Mucosa of descending colon (tissue), 3 donors: Measurements from ENCODE around the gene ATP9B. TPM values are rescaled to one million over a fixed set of nuclear protein-coding genes. Genes with fewer than 3 reads are reported as not detected.

Experiments used
- ATAC-seq: fragments of 200-7000 bp; cut with Tn5 transposase; one replicate; pipeline ENCODE4 v1.9.1; 2020; ENCODE audit warnings: mild to moderate bottlenecking, moderate library complexity
- DNase-seq, 3 donors: peaks; one replicate each; pipeline ENCODE4 v3.0.0-alpha.2; 2020
- H3K36me3 ChIP-seq: fragments of 200-600 bp; one replicate; pipeline ENCODE4 v1.8.0; 2021; ENCODE audit warnings: low read depth, mild to moderate bottlenecking
- H3K4me1 ChIP-seq: fragments of 200-600 bp; one replicate; pipeline ENCODE4 v1.8.0; 2021; ENCODE audit warnings: low read depth, mild to moderate bottlenecking
- H3K4me3 ChIP-seq: fragments of 200-600 bp; one replicate; pipeline ENCODE4 v1.8.0; 2021; ENCODE audit warnings: mild to moderate bottlenecking
- H3K9me3 ChIP-seq: fragments of 200-600 bp; one replicate; pipeline ENCODE4 v1.8.0; 2021; ENCODE audit warnings: mild to moderate bottlenecking
- CTCF ChIP-seq: fragments of 200-600 bp; IDR thresholded peaks from one replicate; pipeline ENCODE4 v1.8.0; 2022; ENCODE audit warnings: antibody characterized with exemption, mild to moderate bottlenecking
- intact Hi-C, 2 donors: fragments of 100-400 bp; cut with DNase I in 1 of 2; cut with micrococcal nuclease in 1 of 2; formaldehyde crosslinking; loops; one replicate each; pipeline versions ENCODE4 v1.11.0 to v1.11.1; 2022; cut with DNase I, micrococcal nuclease
- total RNA-seq, 3 donors: library from RNA; stranded (reverse); fragmentation: NEBNext Ultra II Directional in 2 of 3; extraction: Animal tissue kit (Norgen Biotek cat#: 25700) in 2 of 3; gene quantifications; one replicate each; pipeline versions ENCODE4 v1.2.1 to v1.2.4, GENCODE V29; 2021 to 2023
- donor health status: DM: no; HTN: no; CAD: no; lungs with moderate emphysema.
- donor health status: DM: no; HTN: no; CAD: no.
- donor health status: DM: no; HTN: yes; CAD: no.

Gene ATP9B
- total RNA-seq, 3 donors from 2014 or later, result 25.8 to 37.1 (median 34.1) TPM

DNA sequence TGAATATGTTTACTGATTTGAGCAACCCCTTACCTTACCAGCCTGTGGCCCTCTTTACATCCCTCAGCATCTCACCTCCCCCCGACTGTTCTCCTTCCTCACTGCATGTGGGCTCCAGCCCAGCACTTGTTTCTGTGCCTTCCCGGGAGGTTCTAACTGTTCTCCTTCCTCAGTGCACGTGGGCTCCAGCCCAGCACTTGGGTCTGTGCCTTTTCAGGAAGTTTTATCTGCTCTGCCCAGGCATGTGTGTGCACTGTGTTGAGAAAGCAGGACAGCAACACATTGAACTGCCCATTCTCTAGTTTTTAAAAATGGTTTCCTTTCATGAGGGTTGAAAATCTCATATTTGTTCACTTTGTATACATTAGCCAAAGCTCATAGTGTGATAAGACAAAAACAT lies 158.4 kb downstream of the ATP9B start:
- DNase-seq (no peak), ATAC-seq (no peak)
- TF ChIP-seq CTCF, result no peak
- H3K36me3 ChIP-seq, result no peaks in the 10 kb centered on the region
- intact Hi-C loops, result no loop called here
- no peak overlapping the region for H3K4me3 ChIP-seq
- H3K9me3 ChIP-seq, result no peaks in the 10 kb centered on the region
- no peaks in the 10 kb centered on the region for H3K4me1 ChIP-seq

GRCh38 chr18:79229431-79229830 lies 160.2 kb downstream of the ATP9B start:
- Histone ChIP-seq H3K9me3 (no peaks in the 10 kb centered on the region), H3K4me1 (no peaks in the 10 kb centered on the region), H3K36me3 (no peaks in the 10 kb centered on the region), H3K4me3 (no peak overlapping the region)
- DNase-seq (no peak), ATAC-seq (no peak)
- intact Hi-C loops, result no loop called here
- no peak for TF ChIP-seq CTCF

GRCh38 chr18:79234438-79234837 lies 165.2 kb downstream of the ATP9B start:
- no peak overlapping the region for H3K4me3 ChIP-seq
- H3K9me3 ChIP-seq, result no peaks in the 10 kb centered on the region
- no peak for DNase-seq
- no peak for ATAC-seq
- intact Hi-C loops, result no loop called here
- H3K36me3 ChIP-seq, result no peaks in the 10 kb centered on the region
- TF ChIP-seq CTCF, result no peak
- H3K4me1 ChIP-seq, result no peaks in the 10 kb centered on the region

- H3K36me3 ChIP-seq, result no peaks in the 10 kb centered on the region
- no peak for ATAC-seq
- no peaks in the 10 kb centered on the region for H3K9me3 ChIP-seq
- no peak overlapping the region for H3K4me3 ChIP-seq
- no peaks in the 10 kb centered on the region for H3K4me1 ChIP-seq
- DNase-seq, result no peak
- intact Hi-C loops, result no loop called here
- TF ChIP-seq CTCF, result no peak
These were observed 170.4 kb downstream of the ATP9B start for GRCh38 chr18:79239631-79240030.

GRCh38 chr18:79241755-79242154 lies 172.6 kb downstream of the ATP9B start:
- no peaks in the 10 kb centered on the region for H3K36me3 ChIP-seq
- H3K4me1 ChIP-seq, result no peaks in the 10 kb centered on the region
- ATAC-seq, result no peak
- no peaks in the 10 kb centered on the region for H3K9me3 ChIP-seq
- no peak for DNase-seq
- no peak for TF ChIP-seq CTCF
- H3K4me3 ChIP-seq, result no peak overlapping the region
- intact Hi-C loops, result no loop called here

DNA sequence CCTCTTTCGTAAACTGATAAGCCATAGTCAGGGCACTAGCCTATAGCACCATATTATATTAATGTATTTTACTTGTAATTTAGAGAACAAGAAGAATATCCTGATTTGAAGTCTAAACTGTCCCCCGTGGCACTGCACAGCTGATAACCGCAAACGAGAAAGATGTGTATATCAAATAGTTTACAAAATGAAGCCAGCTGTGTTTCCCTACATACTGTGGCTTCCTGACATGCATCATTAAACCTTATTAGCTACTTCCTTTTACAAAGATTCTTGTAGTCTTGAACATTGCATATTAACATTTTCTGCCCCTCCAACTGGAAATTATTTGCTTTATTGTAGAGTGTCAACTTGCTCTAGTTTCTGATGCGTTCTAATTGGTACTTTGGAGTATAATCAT lies 173.1 kb downstream of the ATP9B start:
- Histone ChIP-seq H3K36me3 (no peaks in the 10 kb centered on the region), H3K9me3 (no peaks in the 10 kb centered on the region), H3K4me3 (no peak overlapping the region), H3K4me1 (no peaks in the 10 kb centered on the region)
- intact Hi-C loops, result no loop called here
- TF ChIP-seq CTCF, result no peak
- no peak for DNase-seq
- no peak for ATAC-seq
